Thyroid gland (tissue), 4 donors: ENCODE results near the gene ADGRD1. TPM values are rescaled to one million over a fixed set of nuclear protein-coding genes. Genes with fewer than 3 reads are reported as not detected.

ENCODE experiments used
- DNase-seq, 2 donors: peaks; one replicate each; pipeline ENCODE4 v3.0.0-alpha.2; 2019
- H3K27ac ChIP-seq, 3 donors: fragments of 200-600 bp; sonication (generic); 1 replicate in 2 of 3; 2 replicates in 1 of 3; pipeline ENCODE4 v1.5.1; 2016 to 2019; ENCODE audit warnings: mild to moderate bottlenecking in 1 of 3, moderate library complexity in 1 of 3
- H3K27me3 ChIP-seq: fragments of 200-600 bp; sonication (generic); one replicate; pipeline ENCODE4 v1.5.1; 2019
- H3K36me3 ChIP-seq, 2 donors: fragments of 200-600 bp; sonication (generic); one replicate each; pipeline ENCODE4 v1.5.1; 2016 to 2019
- H3K4me1 ChIP-seq, 2 donors: fragments of 200-600 bp; sonication (generic); one replicate each; pipeline ENCODE4 v1.5.1; 2017 to 2019
- H3K4me3 ChIP-seq, 3 donors: fragments of 200-600 bp; sonication (generic); replicated peaks in 1 of 3; 1 replicate in 2 of 3; 2 replicates in 1 of 3; pipeline ENCODE4 v1.5.1; 2016; ENCODE audit warnings: mild to moderate bottlenecking in 1 of 3
- H3K9me3 ChIP-seq: fragments of 200-600 bp; sonication (generic); one replicate; pipeline ENCODE4 v1.5.1; 2017
- POLR2A ChIP-seq, 2 donors: fragments of 450-650 bp; IDR thresholded peaks; one replicate each; pipeline ENCODE4 v1.6.1; 2017; ENCODE audit warnings: antibody characterized with exemption in 2 of 2, mild to moderate bottlenecking in 2 of 2, moderate library complexity in 1 of 2
- WGBS, 2 donors: methylation state at CpG; one replicate each; pipeline ENCODE4 v1.1.5; 2017; 5-methylcytosine and 5-hydroxymethylcytosine counted together
- intact Hi-C: fragments of 100-400 bp; cut with DNase I; formaldehyde crosslinking; loops from one replicate; pipeline ENCODE4 v1.15.1; 2023
- small RNA-seq: library from RNA; depleted of rRNA; stranded (forward); fragments of <200 nt; gene quantifications from one replicate; pipeline ENCODE3, GENCODE V24; 2016
- total RNA-seq, 4 donors: library from RNA; depleted of rRNA; stranded (reverse); fragments of >200 nt; gene quantifications; one replicate each; pipeline ENCODE4 v1.2.3, GENCODE V29; 2016
- TF ChIP-seq, protein P1 (sequence below), 6 experiments: fragments of 200-600 bp in 3 of 6; fragments of 450-650 bp in 3 of 6; sonication (generic) in 3 of 6; IDR thresholded peaks; one replicate each; pipeline ENCODE4 v1.5.1; 2016 to 2019; ENCODE audit warnings: antibody characterized with exemption in 6 of 6, mild to moderate bottlenecking in 2 of 6, inconsistent platforms in 1 of 6, moderate library complexity in 1 of 6

Gene ADGRD1
- total RNA-seq, 4 donors from 2014 or later = 14.1 to 44.3 (median 24.7) TPM

DNA sequence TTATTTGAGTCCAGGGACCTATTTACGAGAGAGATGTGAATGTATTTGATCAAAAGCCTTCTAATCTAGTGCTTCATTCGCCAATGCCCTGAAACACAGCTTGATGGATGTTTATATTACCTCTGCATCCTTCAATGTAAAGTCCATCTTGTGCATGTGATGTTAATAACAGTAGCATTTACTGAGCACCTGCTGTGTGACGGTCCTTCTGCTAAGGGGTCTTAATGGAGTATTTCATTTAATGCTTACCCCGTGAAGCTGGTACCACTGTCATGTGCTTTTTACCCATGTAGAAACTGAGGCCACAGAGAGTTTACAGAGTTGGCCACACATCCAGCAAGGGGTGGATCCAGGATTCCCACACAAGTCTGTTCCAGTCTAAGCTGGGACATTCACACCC lies 237.3 kb downstream of the ADGRD1 start:
- intact Hi-C loops = no loop called here
- Histone ChIP-seq H3K36me3 (no peaks in the 10 kb centered on the region), H3K27me3 (no peaks in the 10 kb centered on the region), H3K9me3 (no peaks in the 10 kb centered on the region), H3K27ac (no peak overlapping the region), H3K4me1 (no peaks in the 10 kb centered on the region), H3K4me3 (no peak overlapping the region)
- no peak for DNase-seq
- TF ChIP-seq, protein P1, sequence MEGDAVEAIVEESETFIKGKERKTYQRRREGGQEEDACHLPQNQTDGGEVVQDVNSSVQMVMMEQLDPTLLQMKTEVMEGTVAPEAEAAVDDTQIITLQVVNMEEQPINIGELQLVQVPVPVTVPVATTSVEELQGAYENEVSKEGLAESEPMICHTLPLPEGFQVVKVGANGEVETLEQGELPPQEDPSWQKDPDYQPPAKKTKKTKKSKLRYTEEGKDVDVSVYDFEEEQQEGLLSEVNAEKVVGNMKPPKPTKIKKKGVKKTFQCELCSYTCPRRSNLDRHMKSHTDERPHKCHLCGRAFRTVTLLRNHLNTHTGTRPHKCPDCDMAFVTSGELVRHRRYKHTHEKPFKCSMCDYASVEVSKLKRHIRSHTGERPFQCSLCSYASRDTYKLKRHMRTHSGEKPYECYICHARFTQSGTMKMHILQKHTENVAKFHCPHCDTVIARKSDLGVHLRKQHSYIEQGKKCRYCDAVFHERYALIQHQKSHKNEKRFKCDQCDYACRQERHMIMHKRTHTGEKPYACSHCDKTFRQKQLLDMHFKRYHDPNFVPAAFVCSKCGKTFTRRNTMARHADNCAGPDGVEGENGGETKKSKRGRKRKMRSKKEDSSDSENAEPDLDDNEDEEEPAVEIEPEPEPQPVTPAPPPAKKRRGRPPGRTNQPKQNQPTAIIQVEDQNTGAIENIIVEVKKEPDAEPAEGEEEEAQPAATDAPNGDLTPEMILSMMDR (IDR thresholded peaks at IDR 0.05) = no peak
- no peak for TF ChIP-seq POLR2A (IDR thresholded peaks at IDR 0.05)
- WGBS, 2 donors = 92 to 93% methylated on average over 4 of the region's 4 CpGs

Small RNAs within 50 kb of the gene (small RNA-seq; reads per million reads assigned to genes)
- not detected for gene RF00019

Other genes starting within 250 kb of the ADGRD1 start
- gene RIMBP2, start 237.6 kb upstream of the ADGRD1 start, total RNA-seq = 1 to 10 TPM in 1 of 4 donors, under 1 TPM in 3; 0.11 to 2.2 (median 0.63) TPM
- gene STX2, start 114.7 kb upstream of the ADGRD1 start, total RNA-seq = 10 to 100 TPM; 18.0 to 43.0 (median 26.1) TPM
- gene RAN, start 81.8 kb upstream of the ADGRD1 start, total RNA-seq = 100 to 1,000 TPM; 123 to 169 (median 142) TPM